Uterus (tissue), 2 donors: ENCODE measurements around the gene NLRP13.

Source experiments
- POLR2A ChIP-seq, 2 donors: fragments of 450-650 bp; IDR thresholded peaks; one replicate each; pipeline ENCODE4 v1.6.1; 2016; ENCODE audit warnings: antibody characterized with exemption in 2 of 2, mild to moderate bottlenecking in 1 of 2, moderate library complexity in 1 of 2
- TF ChIP-seq, protein P1 (sequence below), 4 experiments: fragments of 200-600 bp in 2 of 4; fragments of 450-650 bp in 2 of 4; sonication (generic) in 2 of 4; IDR thresholded peaks; one replicate each; pipeline ENCODE4 v1.5.1; 2016 to 2019; ENCODE audit warnings: antibody characterized with exemption in 4 of 4, mild to moderate bottlenecking in 2 of 4, moderate library complexity in 1 of 4

DNA sequence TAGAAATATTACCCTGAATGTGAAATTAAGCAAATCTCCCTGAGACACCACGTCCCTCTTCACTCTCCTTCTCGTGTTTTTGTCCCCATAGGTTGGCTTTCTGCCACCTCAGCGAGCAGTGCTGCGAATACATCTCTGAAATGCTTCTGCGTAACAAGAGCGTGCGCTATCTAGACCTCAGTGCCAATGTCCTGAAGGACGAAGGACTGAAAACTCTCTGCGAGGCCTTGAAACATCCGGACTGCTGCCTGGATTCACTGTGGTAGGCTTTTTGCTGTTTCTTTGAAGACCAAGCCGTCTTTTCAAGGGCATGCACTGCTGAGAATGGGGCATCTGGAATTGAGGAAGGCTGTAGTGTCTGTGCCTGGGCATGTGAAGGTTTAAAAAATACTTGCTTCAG, 61.4 kb downstream of the NLRP13 start:
- TF ChIP-seq, protein P1, sequence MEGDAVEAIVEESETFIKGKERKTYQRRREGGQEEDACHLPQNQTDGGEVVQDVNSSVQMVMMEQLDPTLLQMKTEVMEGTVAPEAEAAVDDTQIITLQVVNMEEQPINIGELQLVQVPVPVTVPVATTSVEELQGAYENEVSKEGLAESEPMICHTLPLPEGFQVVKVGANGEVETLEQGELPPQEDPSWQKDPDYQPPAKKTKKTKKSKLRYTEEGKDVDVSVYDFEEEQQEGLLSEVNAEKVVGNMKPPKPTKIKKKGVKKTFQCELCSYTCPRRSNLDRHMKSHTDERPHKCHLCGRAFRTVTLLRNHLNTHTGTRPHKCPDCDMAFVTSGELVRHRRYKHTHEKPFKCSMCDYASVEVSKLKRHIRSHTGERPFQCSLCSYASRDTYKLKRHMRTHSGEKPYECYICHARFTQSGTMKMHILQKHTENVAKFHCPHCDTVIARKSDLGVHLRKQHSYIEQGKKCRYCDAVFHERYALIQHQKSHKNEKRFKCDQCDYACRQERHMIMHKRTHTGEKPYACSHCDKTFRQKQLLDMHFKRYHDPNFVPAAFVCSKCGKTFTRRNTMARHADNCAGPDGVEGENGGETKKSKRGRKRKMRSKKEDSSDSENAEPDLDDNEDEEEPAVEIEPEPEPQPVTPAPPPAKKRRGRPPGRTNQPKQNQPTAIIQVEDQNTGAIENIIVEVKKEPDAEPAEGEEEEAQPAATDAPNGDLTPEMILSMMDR (IDR thresholded peaks at IDR 0.05) = no peak
- no peak for TF ChIP-seq POLR2A (IDR thresholded peaks at IDR 0.05)
